ENCODE data around the gene SERPING1.

DNA sequence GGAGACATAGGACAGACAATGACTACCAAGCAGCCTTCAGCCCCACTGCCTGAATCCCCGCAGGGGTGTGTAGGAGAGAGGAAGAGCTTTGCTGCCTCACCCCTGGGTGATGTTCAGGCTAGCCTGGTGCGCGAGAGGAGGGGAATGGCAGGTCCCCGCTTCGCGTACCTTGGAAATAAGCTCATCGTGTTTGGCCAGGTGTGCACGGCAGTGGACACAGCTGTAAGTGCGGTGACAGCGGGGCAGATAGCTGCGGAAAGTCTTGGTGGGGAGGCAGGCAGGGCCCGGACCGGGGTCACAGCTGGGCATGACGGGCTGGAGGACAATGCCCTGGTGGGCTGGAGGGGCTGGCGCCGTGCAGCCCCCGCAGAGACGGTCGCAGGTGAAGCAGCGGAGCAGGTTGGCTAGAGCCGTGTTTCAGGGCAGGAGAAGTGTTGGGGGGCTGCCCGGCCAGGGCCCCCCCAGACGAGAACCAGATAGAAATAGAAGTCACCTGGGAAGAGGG, 49.4 kb downstream of the SERPING1 start:
- TF ChIP-seq GATA2 (IDR thresholded peaks at IDR 0.05; ENCODE audit: low read depth, low read length) (no peak), GATA3 (IDR thresholded peaks at IDR 0.05; ENCODE audit: low read depth, low read length) (no peak)
